Cardiac muscle cell (in vitro differentiated cells and primary cell): ENCODE results near the gene UGT1A3. TPM values are rescaled to one million over a fixed set of nuclear protein-coding genes. Genes with fewer than 3 reads are reported as not detected.

Experiments
- DNase-seq, 2 donors: peaks; one replicate each; pipeline versions ENCODE4 v3.0.0 to v3.0.0-alpha.2; 2010 to 2017; ENCODE audit warnings: low read depth in 1 of 2, low spot score in 1 of 2
- H3K27ac ChIP-seq: fragments of 200-600 bp; sonication (generic); 2 replicates; pipeline ENCODE4 v1.5.1; 2016
- H3K27me3 ChIP-seq: fragments of 200-600 bp; sonication (generic); 2 replicates; pipeline ENCODE4 v1.6.0; 2016; ENCODE audit warnings: control low read depth
- H3K36me3 ChIP-seq: fragments of 200-600 bp; sonication (generic); 2 replicates; pipeline ENCODE4 v1.5.1; 2016; ENCODE audit warnings: control low read depth
- H3K4me1 ChIP-seq: fragments of 200-600 bp; sonication (generic); 2 replicates; pipeline ENCODE4 v1.8.1; 2017; ENCODE audit warnings: low read depth, mild to moderate bottlenecking, mixed run types
- H3K4me3 ChIP-seq: fragments of 200-600 bp; sonication (generic); 2 replicates; pipeline ENCODE4 v1.5.1; 2016; ENCODE audit warnings: mild to moderate bottlenecking
- H3K9me3 ChIP-seq: fragments of 200-600 bp; sonication (generic); 2 replicates; pipeline ENCODE4 v1.5.1; 2017; ENCODE audit warnings: low read depth, mild to moderate bottlenecking, control low read depth
- CTCF ChIP-seq: IDR thresholded peaks from 2 replicates; pipeline ENCODE4 v1.5.1; 2012; ENCODE audit warnings: low read depth, mild to moderate bottlenecking, low read length
- polyA plus RNA-seq: library from polyadenylated mRNA; unstranded; fragments of >200 nt; fragmentation: Nextera tagmentation; extraction: Ambion mirVana; gene quantifications from 2 replicates; pipeline ENCODE4 v1.2.1, GENCODE V29; 2016
- total RNA-seq: library from RNA; depleted of rRNA; stranded (reverse); fragments of >200 nt; gene quantifications from 2 replicates; pipeline ENCODE4 v1.2.3, GENCODE V29; 2016

UGT1A3 gene
- total and polyA plus RNA-seq, 2 experiments from 2014 or later: not detected

- H3K27me3 ChIP-seq: no peaks in the 10 kb centered on the region
- no peak for TF ChIP-seq CTCF
- no peaks in the 10 kb centered on the region for H3K9me3 ChIP-seq
- no peaks in the 10 kb centered on the region for H3K4me1 ChIP-seq
- H3K4me3 ChIP-seq: no peak overlapping the region
- H3K27ac ChIP-seq: no peak overlapping the region
- DNase-seq: no peak
- no peaks in the 10 kb centered on the region for H3K36me3 ChIP-seq
Observed at GRCh38 chr2:233807215-233807865, 78.5 kb downstream of the UGT1A3 start.

GRCh38 chr2:233807966-233808935 lies 79.4 kb downstream of the UGT1A3 start:
- Histone ChIP-seq H3K4me1 (no peaks in the 10 kb centered on the region), H3K27me3 (no peaks in the 10 kb centered on the region), H3K4me3 (no peak overlapping the region), H3K9me3 (no peaks in the 10 kb centered on the region), H3K36me3 (no peaks in the 10 kb centered on the region), H3K27ac (no peak overlapping the region)
- no peak for DNase-seq
- TF ChIP-seq CTCF: no peak

GRCh38 chr2:233810385-233810784 lies 81.5 kb downstream of the UGT1A3 start:
- H3K36me3 ChIP-seq: no peaks in the 10 kb centered on the region
- no peaks in the 10 kb centered on the region for H3K4me1 ChIP-seq
- DNase-seq: no peak
- no peak for TF ChIP-seq CTCF
- no peaks in the 10 kb centered on the region for H3K9me3 ChIP-seq
- H3K27me3 ChIP-seq: no peaks in the 10 kb centered on the region
- H3K4me3 ChIP-seq: no peak overlapping the region
- H3K27ac ChIP-seq: no peak overlapping the region

GRCh38 chr2:233811087-233811486 lies 82.2 kb downstream of the UGT1A3 start:
- TF ChIP-seq CTCF: no peak
- Histone ChIP-seq H3K36me3 (no peaks in the 10 kb centered on the region), H3K27ac (no peak overlapping the region), H3K9me3 (no peaks in the 10 kb centered on the region), H3K27me3 (no peaks in the 10 kb centered on the region), H3K4me3 (no peak overlapping the region), H3K4me1 (no peaks in the 10 kb centered on the region)
- DNase-seq: no peak

- H3K27ac ChIP-seq: no peak overlapping the region
- no peak overlapping the region for H3K4me3 ChIP-seq
- TF ChIP-seq CTCF: no peak
- H3K9me3 ChIP-seq: no peaks in the 10 kb centered on the region
- DNase-seq: no peak
- no peaks in the 10 kb centered on the region for H3K4me1 ChIP-seq
- no peaks in the 10 kb centered on the region for H3K36me3 ChIP-seq
- H3K27me3 ChIP-seq: no peaks in the 10 kb centered on the region
Observed at GRCh38 chr2:233811732-233812131, 82.9 kb downstream of the UGT1A3 start.
